HFF-Myc (cell line): ENCODE data around the gene THRA.

ENCODE experiments used
- DNase-seq: peaks from one replicate; pipeline ENCODE4 v3.0.0-alpha.2; 2011; ENCODE audit warnings: low read depth; ENCODE audit errors: extremely low read depth
- H3K4me3 ChIP-seq: replicated peaks from 2 replicates; pipeline ENCODE4 v1.5.1; 2011; ENCODE audit warnings: low read depth, mild to moderate bottlenecking, control low read depth, low read length
- CTCF ChIP-seq: IDR thresholded peaks from 2 replicates; pipeline ENCODE4 v1.5.1; 2012; ENCODE audit warnings: mild to moderate bottlenecking, low read depth, low read length, control low read depth; ENCODE audit errors: missing control alignments

Gene THRA

GRCh38 chr17:40075201-40075941, 12.6 kb downstream of the THRA start:
- TF ChIP-seq CTCF: peak; percentile 88
- DNase-seq: no peak
- no peak overlapping the region for H3K4me3 ChIP-seq

- no peak overlapping the region for H3K4me3 ChIP-seq
Observed at GRCh38 chr17:40075942-40076498, 13.3 kb downstream of the THRA start.

GRCh38 chr17:40076591-40076990, 13.8 kb downstream of the THRA start:
- H3K4me3 ChIP-seq: no peak overlapping the region
- TF ChIP-seq CTCF: no peak
- DNase-seq: no peak

More at GRCh38 chr17:40075942-40076498, 13.3 kb downstream of the THRA start:
- no peak for DNase-seq
- no peak for TF ChIP-seq CTCF

- TF ChIP-seq CTCF: no peak
- no peak for DNase-seq
- no peak overlapping the region for H3K4me3 ChIP-seq
Observed at GRCh38 chr17:40079545-40079944, 16.8 kb downstream of the THRA start.

GRCh38 chr17:40084477-40084876, 21.7 kb downstream of the THRA start:
- TF ChIP-seq CTCF: no peak
- H3K4me3 ChIP-seq: no peak overlapping the region
- no peak for DNase-seq

GRCh38 chr17:40086150-40087044, 23.6 kb downstream of the THRA start:
- no peak for DNase-seq
- H3K4me3 ChIP-seq: no peak overlapping the region
- peak; percentile 75 for TF ChIP-seq CTCF
